ENCODE measurements around the gene GNG12. TPM values are rescaled to one million over a fixed set of nuclear protein-coding genes. Genes with fewer than 3 reads are reported as not detected.
"Not testable (repeated sequence)": the region's sequence is repeated elsewhere in the genome, so short reads cannot be mapped to it uniquely, and the experiment has no call there.

Gene GNG12
- polyA plus RNA-seq, 1 donor (not counting 4 experiments of a cell fraction or from before 2014, with no cell fraction given) = 208 TPM

- Histone ChIP-seq H3K36me3 (ENCODE audit: control insufficient read depth in 2 of 2, extremely low read depth in 1 of 2, insufficient read depth in 2 of 2, low read length in 2 of 2) (no peaks in the 10 kb centered on the region), H3K9ac (ENCODE audit: control insufficient read depth, extremely low read depth, insufficient read depth, low read length) (no peak overlapping the region), H3K27ac (ENCODE audit: control insufficient read depth, insufficient read depth, low read length) (no peak overlapping the region), H3K9me1 (ENCODE audit: control insufficient read depth, extremely low read depth, insufficient read depth, low read length) (no peaks in the 10 kb centered on the region), H2AFZ (ENCODE audit: control insufficient read depth, low read length) (no peak overlapping the region), H4K20me1 (ENCODE audit: control insufficient read depth, extremely low read depth, insufficient read depth, low read length) (no peaks in the 10 kb centered on the region), H3K4me2 (ENCODE audit: control insufficient read depth, extremely low read depth, insufficient read depth, low read depth, low read length) (no peak overlapping the region), H3K79me2 (ENCODE audit: control insufficient read depth, insufficient read depth, low read length) (no peaks in the 10 kb centered on the region), H3K9me3 (ENCODE audit: control insufficient read depth, low read depth, low read length) (no peaks in the 10 kb centered on the region), H3K4me1 (ENCODE audit: control insufficient read depth, extremely low read depth, insufficient read depth, low read length) (no peaks in the 10 kb centered on the region), H3K27me3 (ENCODE audit: control insufficient read depth, extremely low read depth, insufficient read depth, low read length) (no peaks in the 10 kb centered on the region), H3K4me3 (ENCODE audit: control insufficient read depth in 2 of 3, extremely low read depth in 1 of 3, insufficient read depth in 2 of 3, low read depth in 1 of 3, low read length in 3 of 3) (no peak overlapping the region)
- FAIRE-seq = no peak
- no peak for DNase-seq (ENCODE audit: low read depth, low spot score)
- dilution Hi-C loops (cut with MboI; ENCODE audit: extremely low pct_ligation_motif_present, low sequenced_read_pairs) = no loop called here
- TF ChIP-seq EZH2 (IDR thresholded peaks at IDR 0.05; ENCODE audit: low read length) (no peak), CTCF (optimal IDR thresholded peaks at IDR 0.05 in 1 of 3, IDR thresholded peaks at IDR 0.05 in 1 of 3, conservative IDR thresholded peaks at IDR 0.05 in 1 of 3; ENCODE audit: extremely low read depth in 1 of 3, insufficient read depth in 2 of 3, low read length in 3 of 3) (no peak)
Observed at GRCh38 chr1:67662884-67663283, 170.4 kb downstream of the GNG12 start.

GRCh38 chr1:67659229-67659628 is 174.0 kb downstream of the GNG12 start:
- TF ChIP-seq EZH2 (IDR thresholded peaks at IDR 0.05; ENCODE audit: low read length) = no peak
- TF ChIP-seq CTCF (optimal IDR thresholded peaks at IDR 0.05 in 1 of 3, IDR thresholded peaks at IDR 0.05 in 1 of 3, conservative IDR thresholded peaks at IDR 0.05 in 1 of 3; ENCODE audit: extremely low read depth in 1 of 3, insufficient read depth in 2 of 3, low read length in 3 of 3) = no peak
- H3K4me1 ChIP-seq (ENCODE audit: control insufficient read depth, extremely low read depth, insufficient read depth, low read length) = no peaks in the 10 kb centered on the region
- no peak for FAIRE-seq

GRCh38 chr1:67657152-67657551 is 176.1 kb downstream of the GNG12 start:
- H3K27me3 ChIP-seq (ENCODE audit: control insufficient read depth, extremely low read depth, insufficient read depth, low read length); H3K4me3 ChIP-seq (ENCODE audit: control insufficient read depth in 2 of 3, extremely low read depth in 1 of 3, insufficient read depth in 2 of 3, low read depth in 1 of 3, low read length in 3 of 3); H3K9ac ChIP-seq (ENCODE audit: control insufficient read depth, extremely low read depth, insufficient read depth, low read length); H2AFZ ChIP-seq (ENCODE audit: control insufficient read depth, low read length); H3K36me3 ChIP-seq (ENCODE audit: control insufficient read depth in 2 of 2, extremely low read depth in 1 of 2, insufficient read depth in 2 of 2, low read length in 2 of 2); H3K9me3 ChIP-seq (ENCODE audit: control insufficient read depth, low read depth, low read length); H3K4me2 ChIP-seq (ENCODE audit: control insufficient read depth, extremely low read depth, insufficient read depth, low read depth, low read length); H4K20me1 ChIP-seq (ENCODE audit: control insufficient read depth, extremely low read depth, insufficient read depth, low read length); FAIRE-seq; H3K9me1 ChIP-seq (ENCODE audit: control insufficient read depth, extremely low read depth, insufficient read depth, low read length); H3K27ac ChIP-seq (ENCODE audit: control insufficient read depth, insufficient read depth, low read length); dilution Hi-C loops (cut with MboI; ENCODE audit: extremely low pct_ligation_motif_present, low sequenced_read_pairs); H3K4me1 ChIP-seq (ENCODE audit: control insufficient read depth, extremely low read depth, insufficient read depth, low read length); H3K79me2 ChIP-seq (ENCODE audit: control insufficient read depth, insufficient read depth, low read length); DNase-seq (ENCODE audit: low read depth, low spot score): not testable (repeated sequence)

More at GRCh38 chr1:67659229-67659628, 174.0 kb downstream of the GNG12 start:
- no peak overlapping the region for H2AFZ ChIP-seq (ENCODE audit: control insufficient read depth, low read length)
- H4K20me1 ChIP-seq (ENCODE audit: control insufficient read depth, extremely low read depth, insufficient read depth, low read length) = no peaks in the 10 kb centered on the region
- H3K79me2 ChIP-seq (ENCODE audit: control insufficient read depth, insufficient read depth, low read length) = no peaks in the 10 kb centered on the region
- H3K9me1 ChIP-seq (ENCODE audit: control insufficient read depth, extremely low read depth, insufficient read depth, low read length) = no peaks in the 10 kb centered on the region
- dilution Hi-C loops (cut with MboI; ENCODE audit: extremely low pct_ligation_motif_present, low sequenced_read_pairs) = no loop called here
- H3K36me3 ChIP-seq (ENCODE audit: control insufficient read depth in 2 of 2, extremely low read depth in 1 of 2, insufficient read depth in 2 of 2, low read length in 2 of 2) = no peaks in the 10 kb centered on the region
- no peak overlapping the region for H3K27ac ChIP-seq (ENCODE audit: control insufficient read depth, insufficient read depth, low read length)
- no peaks in the 10 kb centered on the region for H3K9me3 ChIP-seq (ENCODE audit: control insufficient read depth, low read depth, low read length)
- H3K9ac ChIP-seq (ENCODE audit: control insufficient read depth, extremely low read depth, insufficient read depth, low read length) = no peak overlapping the region
- H3K4me2 ChIP-seq (ENCODE audit: control insufficient read depth, extremely low read depth, insufficient read depth, low read depth, low read length) = no peak overlapping the region
- no peak overlapping the region for H3K4me3 ChIP-seq (ENCODE audit: control insufficient read depth in 2 of 3, extremely low read depth in 1 of 3, insufficient read depth in 2 of 3, low read depth in 1 of 3, low read length in 3 of 3)
- H3K27me3 ChIP-seq (ENCODE audit: control insufficient read depth, extremely low read depth, insufficient read depth, low read length) = no peaks in the 10 kb centered on the region
- DNase-seq (ENCODE audit: low read depth, low spot score) = no peak

Measured in keratinocyte (primary cell).